Measurements from ENCODE around the gene TSPAN6.

TSPAN6 gene

DNA sequence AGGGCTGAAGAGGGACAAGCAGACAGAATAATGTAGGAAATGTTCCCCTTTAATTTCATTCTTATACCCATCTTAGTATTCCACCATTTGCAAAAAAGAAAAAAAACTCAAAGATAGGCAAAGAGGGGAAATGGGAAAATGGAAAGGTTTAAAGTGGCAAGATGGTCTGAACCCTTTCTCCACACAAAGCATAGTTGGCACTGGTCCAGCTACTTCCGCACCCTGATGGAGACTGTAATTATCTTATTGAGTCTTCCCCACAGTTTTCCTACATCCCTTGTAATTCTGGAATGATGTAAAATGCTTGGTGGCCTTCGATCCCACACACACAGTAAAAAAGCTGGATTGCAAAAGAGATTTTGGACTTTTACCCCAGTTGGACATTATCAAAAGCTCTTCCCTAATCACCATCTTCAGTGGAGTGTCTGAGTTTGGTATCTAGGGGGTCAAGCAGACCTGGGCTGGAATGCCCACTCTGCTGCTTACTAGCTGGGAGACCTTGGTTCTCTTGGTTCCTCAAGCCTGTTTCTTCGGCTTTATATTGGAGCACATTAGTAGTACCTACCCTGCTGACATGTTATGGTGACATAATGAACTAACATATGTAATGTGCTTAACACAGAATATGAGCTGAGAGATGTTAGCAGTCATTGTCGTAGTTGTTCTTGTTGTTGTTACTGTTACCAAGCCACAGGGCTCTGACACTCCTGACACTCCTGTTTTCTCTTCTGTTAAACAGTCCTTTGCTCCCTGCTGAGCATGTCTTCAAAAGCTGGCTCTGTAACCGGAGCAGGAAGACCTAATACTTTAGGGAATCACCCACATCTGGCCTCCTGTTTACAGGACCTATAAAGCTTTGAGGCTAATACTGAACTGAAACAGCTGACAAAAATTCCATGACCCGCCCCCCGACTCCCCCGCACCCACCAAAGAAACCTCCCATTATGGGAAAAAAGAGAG, 12.1 kb upstream of the TSPAN6 start:
- H3K36me3 ChIP-seq (ENCODE audit: control insufficient read depth in 1 of 2, insufficient read depth in 2 of 2, low read length in 2 of 2), result no peaks in the 10 kb centered on the region
- H3K4me1 ChIP-seq (ENCODE audit: control insufficient read depth in 1 of 2, insufficient read depth in 2 of 2, low read length in 2 of 2), result peaks cover 11 to 40% of the 10 kb centered on the region in 2 donors
- H3K9ac ChIP-seq (ENCODE audit: low read depth in 1 of 2, low read length in 2 of 2), result peak overlapping the region in 1 of 2 donors; percentile 53
- no peak overlapping the region for H3K4me3 ChIP-seq (ENCODE audit: low read depth in 1 of 2, low read length in 2 of 2)
- H3K27me3 ChIP-seq (ENCODE audit: control insufficient read depth in 1 of 2, insufficient read depth in 2 of 2, low read length in 2 of 2), result no peaks in the 10 kb centered on the region
- peak overlapping the region; percentile 51 for H3K27ac ChIP-seq (ENCODE audit: low read depth, low read length)
- H3K9me3 ChIP-seq (ENCODE audit: control insufficient read depth in 1 of 2, low read length in 2 of 2), result no peaks in the 10 kb centered on the region

GRCh38 chrX:100647739-100648138, 11.1 kb upstream of the TSPAN6 start:
- Histone ChIP-seq H3K27ac (ENCODE audit: low read depth, low read length) (no peak overlapping the region), H3K4me1 (ENCODE audit: control insufficient read depth in 1 of 2, insufficient read depth in 2 of 2, low read length in 2 of 2) (peaks cover 11 to 35% of the 10 kb centered on the region in 2 donors), H3K4me3 (ENCODE audit: low read depth in 1 of 2, low read length in 2 of 2) (no peak overlapping the region), H3K36me3 (ENCODE audit: control insufficient read depth in 1 of 2, insufficient read depth in 2 of 2, low read length in 2 of 2) (no peaks in the 10 kb centered on the region), H3K9me3 (ENCODE audit: control insufficient read depth in 1 of 2, low read length in 2 of 2) (no peaks in the 10 kb centered on the region), H3K9ac (ENCODE audit: low read depth in 1 of 2, low read length in 2 of 2) (no peak overlapping the region), H3K27me3 (ENCODE audit: control insufficient read depth in 1 of 2, insufficient read depth in 2 of 2, low read length in 2 of 2) (no peaks in the 10 kb centered on the region)

DNA sequence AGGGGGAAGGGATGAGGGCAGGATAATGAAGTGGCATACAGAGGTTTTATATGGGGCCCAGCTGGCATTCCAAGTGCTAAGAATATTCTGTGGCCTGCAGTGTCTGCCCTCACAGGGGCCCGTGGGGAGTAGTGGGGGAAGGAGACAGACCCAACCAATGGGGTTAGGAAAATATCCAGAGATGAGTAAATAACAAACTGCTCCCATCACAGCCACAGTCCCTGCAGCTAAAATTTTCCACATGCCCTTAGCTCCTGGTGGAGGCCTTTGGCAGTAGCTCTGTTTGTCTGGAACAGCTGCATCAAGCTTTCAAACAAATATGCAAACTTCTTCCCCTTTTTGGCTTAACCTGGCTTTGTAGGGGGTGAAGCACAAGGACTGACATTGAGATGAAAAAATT, 10.5 kb upstream of the TSPAN6 start:
- no peak overlapping the region for H3K9ac ChIP-seq (ENCODE audit: low read depth in 1 of 2, low read length in 2 of 2)

GRCh38 chrX:100645106-100645505, 8.5 kb upstream of the TSPAN6 start:
- peak overlapping the region in 1 of 2 donors; percentile 11 for H3K9ac ChIP-seq (ENCODE audit: low read depth in 1 of 2, low read length in 2 of 2)
- no peak overlapping the region for H3K27ac ChIP-seq (ENCODE audit: low read depth, low read length)
- H3K4me3 ChIP-seq (ENCODE audit: low read depth in 1 of 2, low read length in 2 of 2), result no peak overlapping the region

More for the DNA sequence above, 10.5 kb upstream of the TSPAN6 start:
- H3K27ac ChIP-seq (ENCODE audit: low read depth, low read length), result no peak overlapping the region
- no peak overlapping the region for H3K4me3 ChIP-seq (ENCODE audit: low read depth in 1 of 2, low read length in 2 of 2)
- peaks cover 11 to 35% of the 10 kb centered on the region in 2 donors for H3K4me1 ChIP-seq (ENCODE audit: control insufficient read depth in 1 of 2, insufficient read depth in 2 of 2, low read length in 2 of 2)
- H3K9me3 ChIP-seq (ENCODE audit: control insufficient read depth in 1 of 2, low read length in 2 of 2), result no peaks in the 10 kb centered on the region
- no peaks in the 10 kb centered on the region for H3K27me3 ChIP-seq (ENCODE audit: control insufficient read depth in 1 of 2, insufficient read depth in 2 of 2, low read length in 2 of 2)
- no peaks in the 10 kb centered on the region for H3K36me3 ChIP-seq (ENCODE audit: control insufficient read depth in 1 of 2, insufficient read depth in 2 of 2, low read length in 2 of 2)

DNA sequence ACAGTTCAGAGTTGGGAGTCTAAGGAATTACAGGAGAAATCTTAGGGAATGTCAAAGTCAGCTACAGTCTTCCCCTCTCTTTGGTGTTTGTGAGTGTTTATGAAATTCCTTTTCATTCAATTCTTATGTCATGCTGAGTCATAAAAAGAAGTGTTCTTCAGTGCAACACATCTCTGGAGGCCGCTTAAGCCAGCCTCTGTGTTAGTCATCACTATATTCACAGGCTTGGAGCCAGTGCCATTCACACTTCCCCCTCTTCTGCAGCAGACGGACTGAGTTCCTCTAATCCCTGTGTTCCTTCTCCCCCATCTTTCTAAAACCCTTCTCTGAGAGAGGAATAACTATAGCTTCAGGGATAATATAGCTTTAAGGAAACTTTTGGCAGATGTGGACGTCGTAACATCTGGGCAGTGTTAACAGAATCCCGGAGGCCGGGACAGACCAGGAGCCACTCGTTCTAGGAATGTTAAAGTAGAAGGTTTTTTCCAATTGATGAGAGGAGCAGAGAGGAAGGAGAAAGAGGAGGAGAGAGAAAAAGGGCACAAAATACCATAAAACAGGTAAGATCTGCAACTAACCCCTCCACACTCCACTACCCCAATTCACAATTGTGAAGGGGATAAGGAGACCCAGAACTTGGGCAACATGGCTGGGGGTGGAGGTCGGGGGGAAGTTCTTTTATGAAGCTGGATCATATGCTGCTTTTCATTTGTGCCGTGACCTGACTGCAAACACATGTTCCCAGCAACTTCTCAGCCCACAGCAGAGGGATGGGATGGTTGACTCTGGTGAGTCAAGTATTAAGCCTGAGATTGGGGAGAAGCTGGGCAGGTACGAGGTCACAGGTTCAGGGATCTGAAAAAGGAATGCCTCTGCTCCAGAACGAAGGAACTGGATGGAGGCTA, 7.6 kb upstream of the TSPAN6 start, which contains the start of gene SRPX2:
TSS of gene SRPX2 (plus strand) at position 244 of the 905 bp plus-strand sequence. CDS start 2,124 bp downstream, outside the sequence.
- H3K9ac ChIP-seq (ENCODE audit: low read depth in 1 of 2, low read length in 2 of 2), result peak within 1 kb of the TSS in 1 of 2 donors; percentile 11
- H3K4me1 ChIP-seq (ENCODE audit: control insufficient read depth in 1 of 2, insufficient read depth in 2 of 2, low read length in 2 of 2), result peaks cover 6 to 22% of the 10 kb centered on the region in 2 donors
- H3K27me3 ChIP-seq (ENCODE audit: control insufficient read depth in 1 of 2, insufficient read depth in 2 of 2, low read length in 2 of 2), result no peaks in the 10 kb centered on the region
- H3K27ac ChIP-seq (ENCODE audit: low read depth, low read length), result peak within 1 kb of the TSS; percentile 3
- no peaks in the 10 kb centered on the region for H3K36me3 ChIP-seq (ENCODE audit: control insufficient read depth in 1 of 2, insufficient read depth in 2 of 2, low read length in 2 of 2)
- no peaks in the 10 kb centered on the region for H3K9me3 ChIP-seq (ENCODE audit: control insufficient read depth in 1 of 2, low read length in 2 of 2)
- peak within 1 kb of the TSS in 1 of 2 donors; percentile 28 for H3K4me3 ChIP-seq (ENCODE audit: low read depth in 1 of 2, low read length in 2 of 2)

More at GRCh38 chrX:100645106-100645505, 8.5 kb upstream of the TSPAN6 start:
- H3K36me3 ChIP-seq (ENCODE audit: control insufficient read depth in 1 of 2, insufficient read depth in 2 of 2, low read length in 2 of 2), result no peaks in the 10 kb centered on the region
- H3K27me3 ChIP-seq (ENCODE audit: control insufficient read depth in 1 of 2, insufficient read depth in 2 of 2, low read length in 2 of 2), result no peaks in the 10 kb centered on the region
- peaks cover 11 to 27% of the 10 kb centered on the region in 2 donors for H3K4me1 ChIP-seq (ENCODE audit: control insufficient read depth in 1 of 2, insufficient read depth in 2 of 2, low read length in 2 of 2)
- no peaks in the 10 kb centered on the region for H3K9me3 ChIP-seq (ENCODE audit: control insufficient read depth in 1 of 2, low read length in 2 of 2)

DNA sequence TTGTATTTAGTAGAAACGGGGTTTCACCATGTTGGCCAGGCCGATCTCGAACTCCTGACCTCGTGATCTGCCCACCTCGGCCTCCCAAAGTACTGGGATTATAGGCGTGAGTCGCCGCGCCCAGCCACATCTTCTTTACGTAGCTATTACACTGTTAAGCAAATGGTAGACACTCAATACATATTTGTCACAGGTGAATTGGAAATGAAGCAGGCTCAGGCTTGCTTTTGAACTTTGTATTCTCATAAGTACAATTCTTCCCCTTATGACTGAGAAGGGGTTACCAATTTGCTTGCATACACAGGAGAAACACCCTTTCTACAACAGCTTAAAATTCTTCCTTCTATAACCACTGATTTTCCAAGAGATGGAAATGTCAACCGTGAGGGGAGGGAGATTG, 6.6 kb upstream of the TSPAN6 start:
- Histone ChIP-seq H3K9me3 (ENCODE audit: control insufficient read depth in 1 of 2, low read length in 2 of 2) (no peaks in the 10 kb centered on the region), H3K36me3 (ENCODE audit: control insufficient read depth in 1 of 2, insufficient read depth in 2 of 2, low read length in 2 of 2) (no peaks in the 10 kb centered on the region), H3K27me3 (ENCODE audit: control insufficient read depth in 1 of 2, insufficient read depth in 2 of 2, low read length in 2 of 2) (no peaks in the 10 kb centered on the region), H3K4me3 (ENCODE audit: low read depth in 1 of 2, low read length in 2 of 2) (no peak overlapping the region), H3K4me1 (ENCODE audit: control insufficient read depth in 1 of 2, insufficient read depth in 2 of 2, low read length in 2 of 2) (peaks cover 0 to 12% of the 10 kb centered on the region in 2 donors), H3K27ac (ENCODE audit: low read depth, low read length) (no peak overlapping the region), H3K9ac (ENCODE audit: low read depth in 1 of 2, low read length in 2 of 2) (no peak overlapping the region)

DNA sequence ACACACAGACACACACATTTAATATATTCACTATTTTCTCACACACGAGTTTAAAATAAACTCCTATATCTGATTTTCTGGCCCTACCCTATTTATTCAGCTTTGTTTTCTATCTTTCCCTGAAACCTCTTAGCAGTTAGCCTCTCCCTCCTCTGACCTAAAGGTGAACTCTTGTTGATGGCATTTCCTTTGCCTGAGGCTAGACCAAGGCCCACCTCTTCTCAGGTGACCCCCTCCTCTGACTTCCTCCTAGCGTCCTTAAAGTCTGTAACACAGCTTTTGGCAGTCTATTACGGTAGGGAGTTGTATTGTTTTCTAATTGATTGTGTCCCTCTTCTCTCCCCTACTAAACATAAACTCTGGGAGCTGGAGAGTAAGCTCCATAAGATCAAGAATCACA, 5.7 kb upstream of the TSPAN6 start:
- Histone ChIP-seq H3K36me3 (ENCODE audit: control insufficient read depth in 1 of 2, insufficient read depth in 2 of 2, low read length in 2 of 2) (no peaks in the 10 kb centered on the region), H3K27me3 (ENCODE audit: control insufficient read depth in 1 of 2, insufficient read depth in 2 of 2, low read length in 2 of 2) (no peaks in the 10 kb centered on the region), H3K9me3 (ENCODE audit: control insufficient read depth in 1 of 2, low read length in 2 of 2) (no peaks in the 10 kb centered on the region), H3K27ac (ENCODE audit: low read depth, low read length) (no peak overlapping the region), H3K9ac (ENCODE audit: low read depth in 1 of 2, low read length in 2 of 2) (no peak overlapping the region), H3K4me3 (ENCODE audit: low read depth in 1 of 2, low read length in 2 of 2) (no peak overlapping the region), H3K4me1 (ENCODE audit: control insufficient read depth in 1 of 2, insufficient read depth in 2 of 2, low read length in 2 of 2) (peaks cover 0 to 3% of the 10 kb centered on the region in 2 donors)

DNA sequence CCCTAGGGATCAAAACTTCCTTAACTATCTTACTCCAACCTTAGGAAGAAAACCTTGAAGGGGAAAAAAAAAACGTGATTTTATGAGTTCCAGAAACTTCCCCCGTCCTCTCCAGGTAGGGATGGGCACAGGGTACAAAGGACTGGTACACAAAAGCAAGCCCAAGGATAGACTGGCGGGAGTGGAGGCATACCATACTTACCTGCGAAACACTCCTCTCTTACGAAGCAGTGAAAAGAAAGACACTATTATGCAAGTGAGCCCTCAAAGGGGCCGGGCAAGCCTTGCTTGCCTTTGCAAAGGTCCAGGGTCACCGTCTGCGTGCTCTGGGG, 651 bp downstream of the TSPAN6 start:
- no peaks in the 10 kb centered on the region for H3K4me1 ChIP-seq (ENCODE audit: control insufficient read depth in 1 of 2, insufficient read depth in 2 of 2, low read length in 2 of 2)
- H3K27ac ChIP-seq (ENCODE audit: low read depth, low read length), result no peak overlapping the region
- no peaks in the 10 kb centered on the region for H3K27me3 ChIP-seq (ENCODE audit: control insufficient read depth in 1 of 2, insufficient read depth in 2 of 2, low read length in 2 of 2)
- H3K9ac ChIP-seq (ENCODE audit: low read depth in 1 of 2, low read length in 2 of 2), result peak overlapping the region; percentile 60 to 70
- peak overlapping the region; percentile 73 to 76 for H3K4me3 ChIP-seq (ENCODE audit: low read depth in 1 of 2, low read length in 2 of 2)
- peaks cover 0 to 4% of the 10 kb centered on the region in 2 donors for H3K36me3 ChIP-seq (ENCODE audit: control insufficient read depth in 1 of 2, insufficient read depth in 2 of 2, low read length in 2 of 2)
- H3K9me3 ChIP-seq (ENCODE audit: control insufficient read depth in 1 of 2, low read length in 2 of 2), result no peaks in the 10 kb centered on the region

DNA sequence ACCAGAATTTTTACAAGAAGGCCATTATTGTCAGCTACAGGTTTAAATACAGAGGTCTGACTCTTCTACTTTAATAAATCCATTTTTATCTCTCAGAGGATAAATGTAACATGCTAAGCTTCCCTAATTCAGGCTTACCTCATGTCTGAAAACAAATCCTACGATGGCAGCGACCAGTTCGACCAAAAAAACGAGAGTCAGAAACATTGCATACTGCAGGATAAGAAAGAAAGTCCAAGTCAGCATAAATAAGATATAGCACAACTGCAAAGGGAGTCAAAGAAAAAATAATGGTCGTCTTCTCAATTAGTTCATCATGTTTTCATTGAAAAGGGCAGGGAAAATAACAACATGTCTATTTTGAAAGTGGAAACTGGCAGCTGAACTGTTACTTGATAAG, 1.6 kb downstream of the TSPAN6 start:
- Histone ChIP-seq H3K9me3 (ENCODE audit: control insufficient read depth in 1 of 2, low read length in 2 of 2) (no peaks in the 10 kb centered on the region), H3K4me3 (ENCODE audit: low read depth in 1 of 2, low read length in 2 of 2) (no peak overlapping the region), H3K36me3 (ENCODE audit: control insufficient read depth in 1 of 2, insufficient read depth in 2 of 2, low read length in 2 of 2) (peaks cover 0 to 4% of the 10 kb centered on the region in 2 donors), H3K4me1 (ENCODE audit: control insufficient read depth in 1 of 2, insufficient read depth in 2 of 2, low read length in 2 of 2) (no peaks in the 10 kb centered on the region), H3K27me3 (ENCODE audit: control insufficient read depth in 1 of 2, insufficient read depth in 2 of 2, low read length in 2 of 2) (no peaks in the 10 kb centered on the region), H3K9ac (ENCODE audit: low read depth in 1 of 2, low read length in 2 of 2) (no peak overlapping the region), H3K27ac (ENCODE audit: low read depth, low read length) (no peak overlapping the region)

Data from duodenal mucosa (tissue), 2 donors.